Fibroblast of lung (primary cell): ENCODE results near the gene ITPR2.

Experiments used
- CTCF ChIP-seq, 2 donors: IDR thresholded peaks in 1 of 2; conservative IDR thresholded peaks in 1 of 2; 1 replicate in 1 of 2; 2 replicates in 1 of 2; pipeline ENCODE4 v1.5.1; 2011 to 2012; ENCODE audit warnings: low read length in 2 of 2, control low read depth in 1 of 2, inconsistent platforms in 1 of 2, low read depth in 1 of 2, mild to moderate bottlenecking in 1 of 2
- EZH2 ChIP-seq: IDR thresholded peaks from 2 replicates; pipeline ENCODE4 v1.5.1; 2012; ENCODE audit warnings: low read length, control low read depth, mild to moderate bottlenecking; ENCODE audit errors: missing control alignments

GRCh38 chr12:26499979-26500640 is 332.9 kb downstream of the ITPR2 start:
- no peak for TF ChIP-seq CTCF (conservative IDR thresholded peaks at IDR 0.05 in 1 of 2, IDR thresholded peaks at IDR 0.05 in 1 of 2; ENCODE audit: low read depth in 1 of 2, low read length in 2 of 2)
- no peak for TF ChIP-seq EZH2
